Measurements from ENCODE around the gene HNRNPLL. TPM values are rescaled to one million over a fixed set of nuclear protein-coding genes. Genes with fewer than 3 reads are reported as not detected.

Gene HNRNPLL
- total RNA-seq, 1 donor, result 46.0 TPM

DNA sequence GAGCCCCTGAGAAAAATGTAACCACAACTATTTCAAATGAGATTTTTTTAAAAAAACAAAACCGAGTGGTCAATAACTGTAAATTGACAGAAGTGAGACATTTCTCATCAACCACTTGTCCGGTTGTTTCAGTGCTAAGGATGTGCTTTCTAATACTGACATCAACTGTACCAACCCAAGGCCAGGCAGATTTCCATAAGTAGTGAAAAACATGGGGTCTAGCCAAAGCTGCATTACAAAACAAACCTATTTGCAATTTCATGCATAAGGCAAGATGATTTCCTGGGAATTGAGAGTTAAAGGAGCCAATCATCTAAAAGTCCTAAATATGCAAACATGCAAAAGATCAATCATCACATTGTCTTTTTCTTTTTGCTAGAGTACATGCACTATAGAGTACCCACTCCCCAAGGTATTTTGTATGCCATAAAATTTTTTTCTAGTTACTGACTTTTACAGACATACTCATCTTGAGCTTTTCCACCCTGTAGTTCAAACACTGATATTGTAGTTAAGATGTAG lies 22.6 kb downstream of the HNRNPLL start:
- Histone ChIP-seq H3K36me3 (ENCODE audit: insufficient read depth, low read length) (peaks cover 29% of the 10 kb centered on the region), H3K9me3 (ENCODE audit: low read depth, low read length) (no peaks in the 10 kb centered on the region), H3K4me2 (ENCODE audit: insufficient read depth, low read length) (no peak overlapping the region), H3K4me1 (ENCODE audit: insufficient read depth, low read length) (no peaks in the 10 kb centered on the region), H3K4me3 (ENCODE audit: insufficient read depth, low read length) (no peak overlapping the region), H4K20me1 (ENCODE audit: insufficient read depth, low read length) (peaks cover 7% of the 10 kb centered on the region), H2AFZ (ENCODE audit: low read length) (no peak overlapping the region), H3K27ac (ENCODE audit: low read depth, low read length) (no peak overlapping the region), H3K79me2 (ENCODE audit: insufficient read depth, low read length) (peaks cover 50% of the 10 kb centered on the region), H3K27me3 (ENCODE audit: insufficient read depth, low read length) (no peaks in the 10 kb centered on the region)
- TF ChIP-seq, protein P1, sequence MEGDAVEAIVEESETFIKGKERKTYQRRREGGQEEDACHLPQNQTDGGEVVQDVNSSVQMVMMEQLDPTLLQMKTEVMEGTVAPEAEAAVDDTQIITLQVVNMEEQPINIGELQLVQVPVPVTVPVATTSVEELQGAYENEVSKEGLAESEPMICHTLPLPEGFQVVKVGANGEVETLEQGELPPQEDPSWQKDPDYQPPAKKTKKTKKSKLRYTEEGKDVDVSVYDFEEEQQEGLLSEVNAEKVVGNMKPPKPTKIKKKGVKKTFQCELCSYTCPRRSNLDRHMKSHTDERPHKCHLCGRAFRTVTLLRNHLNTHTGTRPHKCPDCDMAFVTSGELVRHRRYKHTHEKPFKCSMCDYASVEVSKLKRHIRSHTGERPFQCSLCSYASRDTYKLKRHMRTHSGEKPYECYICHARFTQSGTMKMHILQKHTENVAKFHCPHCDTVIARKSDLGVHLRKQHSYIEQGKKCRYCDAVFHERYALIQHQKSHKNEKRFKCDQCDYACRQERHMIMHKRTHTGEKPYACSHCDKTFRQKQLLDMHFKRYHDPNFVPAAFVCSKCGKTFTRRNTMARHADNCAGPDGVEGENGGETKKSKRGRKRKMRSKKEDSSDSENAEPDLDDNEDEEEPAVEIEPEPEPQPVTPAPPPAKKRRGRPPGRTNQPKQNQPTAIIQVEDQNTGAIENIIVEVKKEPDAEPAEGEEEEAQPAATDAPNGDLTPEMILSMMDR (IDR thresholded peaks at IDR 0.05; ENCODE audit: extremely low read depth, low read depth, low read length), result no peak
- no peak for DNase-seq (ENCODE audit: insufficient read length, low spot score, missing footprints)

DNA sequence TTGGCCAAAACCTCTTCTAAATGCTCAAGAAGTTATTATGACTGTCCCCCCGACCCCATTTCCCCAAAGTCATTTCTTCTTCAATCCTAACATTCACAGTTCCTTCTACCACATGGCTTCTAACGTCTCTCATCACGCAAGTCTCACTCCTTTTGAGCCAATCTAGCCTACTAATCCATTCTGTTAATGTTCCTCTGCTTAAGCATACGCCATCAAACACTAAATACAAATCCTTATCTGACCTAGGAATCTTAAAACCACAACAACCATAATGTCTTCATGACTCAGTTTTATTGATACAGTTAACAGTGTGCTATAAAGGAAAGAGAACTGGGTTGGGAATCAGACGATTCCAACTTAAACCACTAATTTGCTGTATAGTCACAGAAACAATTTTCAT lies 23.9 kb downstream of the HNRNPLL start:
- Histone ChIP-seq H3K4me3 (ENCODE audit: insufficient read depth, low read length) (no peak overlapping the region), H3K4me1 (ENCODE audit: insufficient read depth, low read length) (no peaks in the 10 kb centered on the region), H3K4me2 (ENCODE audit: insufficient read depth, low read length) (no peak overlapping the region), H3K27ac (ENCODE audit: low read depth, low read length) (no peak overlapping the region), H4K20me1 (ENCODE audit: insufficient read depth, low read length) (peaks cover 2% of the 10 kb centered on the region), H3K9me3 (ENCODE audit: low read depth, low read length) (no peaks in the 10 kb centered on the region), H3K27me3 (ENCODE audit: insufficient read depth, low read length) (no peaks in the 10 kb centered on the region), H3K79me2 (ENCODE audit: insufficient read depth, low read length) (peaks cover 41% of the 10 kb centered on the region), H3K36me3 (ENCODE audit: insufficient read depth, low read length) (peaks cover 23% of the 10 kb centered on the region), H2AFZ (ENCODE audit: low read length) (no peak overlapping the region)
- no peak for DNase-seq (ENCODE audit: insufficient read length, low spot score, missing footprints)
- TF ChIP-seq, protein P1 (IDR thresholded peaks at IDR 0.05; ENCODE audit: extremely low read depth, low read depth, low read length), result no peak

DNA sequence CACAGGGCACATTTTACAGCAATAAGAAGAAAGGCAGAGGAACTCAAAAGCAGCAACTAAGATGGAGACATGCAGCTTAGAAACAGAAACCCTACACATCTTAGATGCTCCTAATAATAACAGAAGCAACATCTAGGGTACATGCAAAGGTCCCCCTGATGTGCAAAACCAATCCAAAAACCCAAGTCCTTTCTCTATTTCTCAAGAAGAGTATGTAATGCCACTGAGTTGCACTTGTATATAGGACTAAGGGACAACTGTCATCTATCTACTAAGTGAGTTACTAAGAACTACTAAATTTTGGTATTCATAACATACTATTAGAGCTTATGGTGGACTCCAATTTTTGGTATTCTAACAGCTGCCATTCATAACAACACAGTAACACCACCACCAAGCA lies 28.4 kb downstream of the HNRNPLL start:
- Histone ChIP-seq H3K36me3 (ENCODE audit: insufficient read depth, low read length) (peaks cover 42% of the 10 kb centered on the region), H3K27me3 (ENCODE audit: insufficient read depth, low read length) (no peaks in the 10 kb centered on the region), H4K20me1 (ENCODE audit: insufficient read depth, low read length) (peaks cover 5% of the 10 kb centered on the region), H3K79me2 (ENCODE audit: insufficient read depth, low read length) (peaks cover 33% of the 10 kb centered on the region), H3K4me1 (ENCODE audit: insufficient read depth, low read length) (peaks cover 15% of the 10 kb centered on the region), H2AFZ (ENCODE audit: low read length) (no peak overlapping the region), H3K4me3 (ENCODE audit: insufficient read depth, low read length) (no peak overlapping the region), H3K9me3 (ENCODE audit: low read depth, low read length) (no peaks in the 10 kb centered on the region), H3K27ac (ENCODE audit: low read depth, low read length) (no peak overlapping the region), H3K4me2 (ENCODE audit: insufficient read depth, low read length) (no peak overlapping the region)
- no peak for DNase-seq (ENCODE audit: insufficient read length, low spot score, missing footprints)
- TF ChIP-seq, protein P1 (IDR thresholded peaks at IDR 0.05; ENCODE audit: extremely low read depth, low read depth, low read length), result no peak

DNA sequence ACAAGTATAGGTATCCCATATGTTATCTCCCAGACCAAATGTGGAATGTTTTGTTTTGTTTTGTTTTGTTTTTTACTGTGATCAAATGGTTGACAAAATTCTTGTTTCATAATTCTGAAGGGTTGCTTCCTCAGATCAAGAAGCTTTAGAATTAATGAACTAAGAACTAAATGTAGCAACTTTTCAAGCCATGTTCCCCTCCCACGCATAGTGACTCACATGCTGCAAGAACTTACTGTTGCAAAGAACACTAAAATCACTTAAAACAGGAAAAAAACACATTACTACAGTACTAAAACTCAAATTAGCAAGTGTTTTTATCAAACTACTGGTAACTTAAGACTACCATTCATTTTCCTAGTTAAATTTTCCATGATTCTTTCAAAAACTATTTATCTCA lies 30.6 kb downstream of the HNRNPLL start:
- Histone ChIP-seq H3K9me3 (ENCODE audit: low read depth, low read length) (no peaks in the 10 kb centered on the region), H3K36me3 (ENCODE audit: insufficient read depth, low read length) (peaks cover 56% of the 10 kb centered on the region), H2AFZ (ENCODE audit: low read length) (no peak overlapping the region), H4K20me1 (ENCODE audit: insufficient read depth, low read length) (peaks cover 5% of the 10 kb centered on the region), H3K4me2 (ENCODE audit: insufficient read depth, low read length) (peak overlapping the region; percentile 46), H3K4me3 (ENCODE audit: insufficient read depth, low read length) (no peak overlapping the region), H3K79me2 (ENCODE audit: insufficient read depth, low read length) (peaks cover 22% of the 10 kb centered on the region), H3K27ac (ENCODE audit: low read depth, low read length) (peak overlapping the region; percentile 16), H3K27me3 (ENCODE audit: insufficient read depth, low read length) (no peaks in the 10 kb centered on the region), H3K4me1 (ENCODE audit: insufficient read depth, low read length) (peaks cover 15% of the 10 kb centered on the region)
- no peak for DNase-seq (ENCODE audit: insufficient read length, low spot score, missing footprints)
- TF ChIP-seq, protein P1 (IDR thresholded peaks at IDR 0.05; ENCODE audit: extremely low read depth, low read depth, low read length), result no peak
